ENCODE measurements around the gene MAP3K3. TPM values are rescaled to one million over a fixed set of nuclear protein-coding genes. Genes with fewer than 3 reads are reported as not detected.

Gene MAP3K3
- total and polyA plus RNA-seq, 9 of the 15 experiments (the other 6 are each of a cell fraction or from before 2014, with no cell fraction given): 0.69 to 16.5 (median 12.1) TPM

DNA sequence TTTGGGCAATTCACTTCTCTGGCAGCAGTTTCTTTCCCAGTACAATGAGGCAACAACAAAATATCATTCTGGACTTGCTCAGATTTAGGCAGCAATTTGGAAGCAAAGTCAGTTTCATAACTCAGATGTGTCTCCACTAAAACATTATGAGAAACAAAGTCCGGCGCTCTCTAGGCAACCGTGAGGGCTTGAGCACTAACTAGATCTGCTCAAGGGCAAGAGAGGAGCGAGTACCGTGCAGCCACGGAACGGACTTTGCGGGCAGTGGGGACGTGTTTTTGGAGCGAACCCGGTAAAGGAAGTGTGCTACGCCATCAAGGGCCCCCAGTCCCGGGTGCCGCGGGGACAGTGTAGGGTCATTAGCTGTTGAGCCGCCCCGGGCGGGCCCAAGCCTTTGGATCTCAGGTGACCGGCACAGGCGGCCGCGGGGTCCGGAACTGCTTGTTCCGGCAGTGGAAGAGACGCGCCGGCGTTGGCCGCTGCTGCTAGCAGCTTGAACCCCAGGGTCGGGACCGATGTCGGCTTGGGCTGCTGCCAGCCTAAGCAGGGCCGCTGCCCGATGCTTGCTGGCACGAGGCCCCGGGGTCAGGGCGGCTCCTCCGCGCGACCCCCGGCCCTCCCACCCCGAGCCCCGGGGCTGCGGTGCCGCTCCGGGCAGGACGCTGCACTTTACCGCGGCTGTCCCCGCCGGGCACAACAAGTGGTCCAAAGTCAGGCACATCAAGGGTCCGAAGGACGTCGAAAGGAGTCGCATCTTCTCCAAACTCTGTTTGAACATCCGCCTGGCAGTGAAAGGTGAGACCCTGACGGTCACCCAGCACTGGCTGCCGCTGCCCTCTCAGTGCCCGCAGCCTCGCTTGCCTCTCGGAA is 21.4 kb upstream of the MAP3K3 start, which contains the start of gene TACO1 (continued):
- TF ChIP-seq, protein P1, sequence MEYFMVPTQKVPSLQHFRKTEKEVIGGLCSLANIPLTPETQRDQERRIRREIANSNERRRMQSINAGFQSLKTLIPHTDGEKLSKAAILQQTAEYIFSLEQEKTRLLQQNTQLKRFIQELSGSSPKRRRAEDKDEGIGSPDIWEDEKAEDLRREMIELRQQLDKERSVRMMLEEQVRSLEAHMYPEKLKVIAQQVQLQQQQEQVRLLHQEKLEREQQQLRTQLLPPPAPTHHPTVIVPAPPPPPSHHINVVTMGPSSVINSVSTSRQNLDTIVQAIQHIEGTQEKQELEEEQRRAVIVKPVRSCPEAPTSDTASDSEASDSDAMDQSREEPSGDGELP (CRISPR knock-in tag; IDR thresholded peaks at IDR 0.05; ENCODE audit: borderline replicate concordance): peak; percentile 76; the same call in 1 of the 2 replicates
- TF ChIP-seq ILK (tag; IDR thresholded peaks at IDR 0.05; ENCODE audit: borderline replicate concordance, low read depth) (no peak), ZNF311 (CRISPR knock-in tag; IDR thresholded peaks at IDR 0.05) (no peak), MCM7 (IDR thresholded peaks at IDR 0.05) (no peak), BRD9 (IDR thresholded peaks at IDR 0.05; ENCODE audit: low read depth, partially characterized antibody) (no peak), POLR2A (conservative IDR thresholded peaks at IDR 0.05) (peak; percentile 87), RUNX1 (IDR thresholded peaks at IDR 0.05; ENCODE audit: low read depth) (no peak), ZKSCAN3 (CRISPR knock-in tag; IDR thresholded peaks at IDR 0.05) (no peak), L3MBTL2 (IDR thresholded peaks at IDR 0.05) (peak; percentile 64; the same call in 1 of the 2 replicates), POLR2G (IDR thresholded peaks at IDR 0.05; ENCODE audit: low read depth, low read length) (peak; percentile 92), CREB1 (IDR thresholded peaks at IDR 0.05) (no peak), CREB1 (CRISPR knock-in tag; IDR thresholded peaks at IDR 0.05) (peak; percentile 56; the same call in 1 of the 2 replicates), ZFP30 (CRISPR knock-in tag; IDR thresholded peaks at IDR 0.05; ENCODE audit: borderline replicate concordance) (no peak), SNIP1 (IDR thresholded peaks at IDR 0.05; ENCODE audit: low read depth) (no peak), TBL1XR1 (IDR thresholded peaks at IDR 0.05; ENCODE audit: low read length in 2 of 2) (peak; percentile 39 to 82; a peak in 1 of 4 replicates), ZNF239 (CRISPR knock-in tag; IDR thresholded peaks at IDR 0.05) (peak; percentile 48; the same call in 1 of the 2 replicates), TRIM24 (IDR thresholded peaks at IDR 0.05) (peak in 1 of 2 experiments; percentile 98; a peak in 2 of 4 replicates), SMAD2 (IDR thresholded peaks at IDR 0.05; ENCODE audit: low read depth, low read length) (no peak), MIER1 (IDR thresholded peaks at IDR 0.05; ENCODE audit: low read depth) (no peak), SNRNP70 (optimal IDR thresholded peaks at IDR 0.05; ENCODE audit: low read depth, low read length) (no peak), ZNF12 (CRISPR knock-in tag; IDR thresholded peaks at IDR 0.05) (no peak), MTA2 (IDR thresholded peaks at IDR 0.05; ENCODE audit: low read depth) (no peak), RFX5 (IDR thresholded peaks at IDR 0.05; ENCODE audit: low read depth, low read length) (no peak)
- TF ChIP-seq, protein P2, sequence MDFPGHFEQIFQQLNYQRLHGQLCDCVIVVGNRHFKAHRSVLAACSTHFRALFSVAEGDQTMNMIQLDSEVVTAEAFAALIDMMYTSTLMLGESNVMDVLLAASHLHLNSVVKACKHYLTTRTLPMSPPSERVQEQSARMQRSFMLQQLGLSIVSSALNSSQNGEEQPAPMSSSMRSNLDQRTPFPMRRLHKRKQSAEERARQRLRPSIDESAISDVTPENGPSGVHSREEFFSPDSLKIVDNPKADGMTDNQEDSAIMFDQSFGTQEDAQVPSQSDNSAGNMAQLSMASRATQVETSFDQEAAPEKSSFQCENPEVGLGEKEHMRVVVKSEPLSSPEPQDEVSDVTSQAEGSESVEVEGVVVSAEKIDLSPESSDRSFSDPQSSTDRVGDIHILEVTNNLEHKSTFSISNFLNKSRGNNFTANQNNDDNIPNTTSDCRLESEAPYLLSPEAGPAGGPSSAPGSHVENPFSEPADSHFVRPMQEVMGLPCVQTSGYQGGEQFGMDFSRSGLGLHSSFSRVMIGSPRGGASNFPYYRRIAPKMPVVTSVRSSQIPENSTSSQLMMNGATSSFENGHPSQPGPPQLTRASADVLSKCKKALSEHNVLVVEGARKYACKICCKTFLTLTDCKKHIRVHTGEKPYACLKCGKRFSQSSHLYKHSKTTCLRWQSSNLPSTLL (IDR thresholded peaks at IDR 0.05): no peak
- TF ChIP-seq, protein P3, sequence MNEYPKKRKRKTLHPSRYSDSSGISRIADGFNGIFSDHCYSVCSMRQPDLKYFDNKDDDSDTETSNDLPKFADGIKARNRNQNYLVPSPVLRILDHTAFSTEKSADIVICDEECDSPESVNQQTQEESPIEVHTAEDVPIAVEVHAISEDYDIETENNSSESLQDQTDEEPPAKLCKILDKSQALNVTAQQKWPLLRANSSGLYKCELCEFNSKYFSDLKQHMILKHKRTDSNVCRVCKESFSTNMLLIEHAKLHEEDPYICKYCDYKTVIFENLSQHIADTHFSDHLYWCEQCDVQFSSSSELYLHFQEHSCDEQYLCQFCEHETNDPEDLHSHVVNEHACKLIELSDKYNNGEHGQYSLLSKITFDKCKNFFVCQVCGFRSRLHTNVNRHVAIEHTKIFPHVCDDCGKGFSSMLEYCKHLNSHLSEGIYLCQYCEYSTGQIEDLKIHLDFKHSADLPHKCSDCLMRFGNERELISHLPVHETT (CRISPR knock-in tag; conservative IDR thresholded peaks at IDR 0.05 in 1 of 2, IDR thresholded peaks at IDR 0.05 in 1 of 2): peak in 1 of 2 experiments; percentile 88; a peak in 2 of 4 replicates
